ENCODE data around the gene FAM47E. TPM values are rescaled to one million over a fixed set of nuclear protein-coding genes. Genes with fewer than 3 reads are reported as not detected.

Gene FAM47E
- total RNA-seq, 1 donor from 2014 or later: 5.7 TPM

GRCh38 chr4:76301068-76301774, 49.7 kb downstream of the FAM47E start:
- peak; percentile 95 for DNase-seq (ENCODE audit: low read depth)

GRCh38 chr4:76301775-76302162, 50.2 kb downstream of the FAM47E start:
- DNase-seq (ENCODE audit: low read depth): no peak

GRCh38 chr4:76302826-76303438, 51.4 kb downstream of the FAM47E start:
- no peak for DNase-seq (ENCODE audit: low read depth)

- DNase-seq (ENCODE audit: low read depth): no peak
Observed at GRCh38 chr4:76305033-76305687, 53.6 kb downstream of the FAM47E start.

- no peak for DNase-seq (ENCODE audit: low read depth)
Observed at GRCh38 chr4:76305971-76306881, 54.7 kb downstream of the FAM47E start, which contains the start of gene STBD1. Gene STBD1, plus strand, starts transcription at chr4:76306733. Its CDS starts 37 bp downstream, at chr4:76306770.

GRCh38 chr4:76306882-76307659, 55.5 kb downstream of the FAM47E start:
- DNase-seq (ENCODE audit: low read depth): no peak

GRCh38 chr4:76307660-76308014, 56.1 kb downstream of the FAM47E start:
- no peak for DNase-seq (ENCODE audit: low read depth)

- no peak for DNase-seq (ENCODE audit: low read depth)
Observed at GRCh38 chr4:76308548-76308947, 57.0 kb downstream of the FAM47E start.

- DNase-seq (ENCODE audit: low read depth): no peak
Observed at GRCh38 chr4:76309939-76310550, 58.5 kb downstream of the FAM47E start.

- DNase-seq (ENCODE audit: low read depth): no peak
Observed at GRCh38 chr4:76310683-76311082, 59.2 kb downstream of the FAM47E start.

- DNase-seq (ENCODE audit: low read depth): peak; percentile 28
Observed at GRCh38 chr4:76311896-76312331, 60.4 kb downstream of the FAM47E start.

GRCh38 chr4:76312457-76312856, 60.9 kb downstream of the FAM47E start:
- DNase-seq (ENCODE audit: low read depth): no peak

- DNase-seq (ENCODE audit: low read depth): no peak
Observed at GRCh38 chr4:76313547-76313946, 62.0 kb downstream of the FAM47E start.

GRCh38 chr4:76315267-76315918, 63.9 kb downstream of the FAM47E start:
- DNase-seq (ENCODE audit: low read depth): no peak

GRCh38 chr4:76316131-76316530, 64.6 kb downstream of the FAM47E start:
- no peak for DNase-seq (ENCODE audit: low read depth)

- DNase-seq (ENCODE audit: low read depth): no peak
Observed at GRCh38 chr4:76322236-76322635, 70.7 kb downstream of the FAM47E start.

- no peak for DNase-seq (ENCODE audit: low read depth)
Observed at GRCh38 chr4:76325072-76325471, 73.6 kb downstream of the FAM47E start.

- no peak for DNase-seq (ENCODE audit: low read depth)
Observed at GRCh38 chr4:76326515-76326914, 75.0 kb downstream of the FAM47E start.
